Parathyroid adenoma (tissue), 2 donors: ENCODE data around the gene TMEM33.

Source experiments
- H2AFZ ChIP-seq: fragments of 300-600 bp; sonication (generic); one replicate; pipeline ENCODE4 v1.7.0; 2017; ENCODE audit warnings: antibody characterized with exemption, mild to moderate bottlenecking
- H3K27ac ChIP-seq: fragments of 300-600 bp; sonication (generic); one replicate; pipeline ENCODE4 v1.7.0; 2017
- H3K27me3 ChIP-seq: fragments of 300-600 bp; sonication (generic); one replicate; pipeline ENCODE4 v1.7.0; 2017; ENCODE audit warnings: low read length; ENCODE audit not compliant: control insufficient read depth, insufficient read depth
- H3K36me3 ChIP-seq: fragments of 300-600 bp; sonication (generic); one replicate; pipeline ENCODE4 v1.7.0; 2017; ENCODE audit warnings: low read length; ENCODE audit not compliant: control insufficient read depth, insufficient read depth
- H3K4me1 ChIP-seq: fragments of 300-600 bp; sonication (generic); one replicate; pipeline ENCODE4 v1.7.0; 2017; ENCODE audit warnings: control low read depth
- H3K4me2 ChIP-seq: fragments of 300-600 bp; sonication (generic); one replicate; pipeline ENCODE4 v1.7.0; 2017; ENCODE audit warnings: low read length
- H3K4me3 ChIP-seq: fragments of 300-600 bp; sonication (generic); one replicate; pipeline ENCODE4 v1.7.0; 2017; ENCODE audit warnings: low read depth, low read length
- H3K79me2 ChIP-seq: fragments of 300-600 bp; sonication (generic); one replicate; pipeline ENCODE4 v1.7.0; 2017; ENCODE audit warnings: control low read depth
- H3K9ac ChIP-seq: fragments of 300-600 bp; sonication (generic); one replicate; pipeline ENCODE4 v1.7.0; 2017; ENCODE audit warnings: mild to moderate bottlenecking
- H3K9me3 ChIP-seq: fragments of 300-600 bp; sonication (generic); one replicate; pipeline ENCODE4 v1.7.0; 2017; ENCODE audit warnings: low read length; ENCODE audit not compliant: control insufficient read depth
- TF ChIP-seq, protein P1 (sequence below): fragments of 300-600 bp; sonication (generic); IDR thresholded peaks from one replicate; pipeline ENCODE4 v1.7.0; 2017; ENCODE audit warnings: antibody characterized with exemption, mild to moderate bottlenecking
- donor health status: primary hyperparathyroidism.

Gene TMEM33

DNA sequence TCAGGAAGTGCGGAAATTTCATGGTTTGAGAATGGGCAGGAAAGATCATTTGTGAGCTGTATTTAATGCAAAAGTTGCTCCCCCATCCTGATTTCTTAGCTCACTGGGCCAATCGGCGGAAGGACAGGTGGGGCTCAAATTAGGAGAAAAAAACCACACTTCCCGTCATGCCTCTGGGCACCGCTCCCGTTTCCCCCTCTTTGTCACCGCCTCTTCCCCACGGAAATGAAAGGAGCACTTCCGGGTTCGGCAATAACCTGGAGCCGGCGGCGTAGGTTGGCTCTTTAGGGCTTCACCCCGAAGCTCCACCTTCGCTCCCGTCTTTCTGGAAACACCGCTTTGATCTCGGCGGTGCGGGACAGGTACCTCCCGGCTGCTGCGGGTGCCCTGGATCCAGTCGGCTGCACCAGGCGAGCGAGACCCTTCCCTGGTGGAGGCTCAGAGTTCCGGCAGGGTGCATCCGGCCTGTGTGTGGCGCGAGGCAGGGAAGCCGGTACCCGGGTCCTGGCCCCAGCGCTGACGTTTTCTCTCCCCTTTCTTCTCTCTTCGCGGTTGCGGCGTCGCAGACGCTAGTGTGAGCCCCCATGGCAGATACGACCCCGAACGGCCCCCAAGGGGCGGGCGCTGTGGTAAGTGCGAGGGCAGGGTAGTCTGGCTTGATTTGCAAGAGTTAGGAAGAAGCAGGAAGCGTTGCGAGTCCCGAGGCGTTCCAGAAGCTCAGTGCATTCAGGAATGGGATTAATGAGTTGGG is at the start of gene TMEM33:
TMEM33 (plus strand) TSS at position 529 of the 751 bp plus-strand sequence; CDS start at position 585, 56 bp downstream.
- no peak within 1 kb of the TSS for H3K9ac ChIP-seq
- H3K9me3 ChIP-seq, result no peaks in the 10 kb centered on the region
- peak within 1 kb of the TSS; percentile 43 for H3K27ac ChIP-seq
- H2AFZ ChIP-seq, result peak within 1 kb of the TSS; percentile 87
- H3K4me3 ChIP-seq, result peak within 1 kb of the TSS; percentile 98
- H3K27me3 ChIP-seq, result no peaks in the 10 kb centered on the region
- H3K4me1 ChIP-seq, result no peaks in the 10 kb centered on the region
- H3K4me2 ChIP-seq, result peak within 1 kb of the TSS; percentile 71
- H3K36me3 ChIP-seq, result no peaks in the 10 kb centered on the region
- peaks cover 11% of the 10 kb centered on the region for H3K79me2 ChIP-seq
- TF ChIP-seq, protein P1, sequence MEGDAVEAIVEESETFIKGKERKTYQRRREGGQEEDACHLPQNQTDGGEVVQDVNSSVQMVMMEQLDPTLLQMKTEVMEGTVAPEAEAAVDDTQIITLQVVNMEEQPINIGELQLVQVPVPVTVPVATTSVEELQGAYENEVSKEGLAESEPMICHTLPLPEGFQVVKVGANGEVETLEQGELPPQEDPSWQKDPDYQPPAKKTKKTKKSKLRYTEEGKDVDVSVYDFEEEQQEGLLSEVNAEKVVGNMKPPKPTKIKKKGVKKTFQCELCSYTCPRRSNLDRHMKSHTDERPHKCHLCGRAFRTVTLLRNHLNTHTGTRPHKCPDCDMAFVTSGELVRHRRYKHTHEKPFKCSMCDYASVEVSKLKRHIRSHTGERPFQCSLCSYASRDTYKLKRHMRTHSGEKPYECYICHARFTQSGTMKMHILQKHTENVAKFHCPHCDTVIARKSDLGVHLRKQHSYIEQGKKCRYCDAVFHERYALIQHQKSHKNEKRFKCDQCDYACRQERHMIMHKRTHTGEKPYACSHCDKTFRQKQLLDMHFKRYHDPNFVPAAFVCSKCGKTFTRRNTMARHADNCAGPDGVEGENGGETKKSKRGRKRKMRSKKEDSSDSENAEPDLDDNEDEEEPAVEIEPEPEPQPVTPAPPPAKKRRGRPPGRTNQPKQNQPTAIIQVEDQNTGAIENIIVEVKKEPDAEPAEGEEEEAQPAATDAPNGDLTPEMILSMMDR, result no peak

GRCh38 chr4:41885456-41885855 is 49.8 kb upstream of the TMEM33 start:
- Histone ChIP-seq H3K27me3 (peaks cover 14% of the 10 kb centered on the region), H3K4me2 (no peak overlapping the region), H3K27ac (no peak overlapping the region), H3K4me3 (no peak overlapping the region), H2AFZ (no peak overlapping the region), H3K36me3 (no peaks in the 10 kb centered on the region), H3K9ac (no peak overlapping the region), H3K9me3 (no peaks in the 10 kb centered on the region), H3K4me1 (no peaks in the 10 kb centered on the region), H3K79me2 (no peaks in the 10 kb centered on the region)
- TF ChIP-seq, protein P1, result no peak

DNA sequence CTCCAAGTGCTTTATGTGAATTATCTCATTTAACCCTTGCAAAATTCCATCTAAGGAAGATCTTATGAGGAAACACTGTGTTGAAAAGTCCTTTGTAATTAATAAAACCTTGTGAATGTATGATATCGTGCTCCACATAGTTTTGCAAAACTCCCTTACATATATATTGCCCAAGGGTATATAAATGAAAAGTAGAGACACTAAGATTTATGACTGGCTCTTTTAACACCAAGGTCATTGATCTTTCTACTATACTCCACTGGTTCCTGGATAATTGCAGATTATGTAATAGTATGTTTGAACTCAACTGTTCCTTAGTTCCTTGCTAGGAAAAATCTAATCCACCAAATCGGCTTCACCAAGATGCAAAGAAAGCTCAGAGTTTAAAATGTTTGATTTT is 48.0 kb upstream of the TMEM33 start:
- H3K4me2 ChIP-seq, result no peak overlapping the region
- H3K4me3 ChIP-seq, result no peak overlapping the region
- TF ChIP-seq, protein P1, result no peak
- H3K4me1 ChIP-seq, result no peaks in the 10 kb centered on the region
- H3K9ac ChIP-seq, result no peak overlapping the region
- no peak overlapping the region for H3K27ac ChIP-seq
- H3K27me3 ChIP-seq, result no peaks in the 10 kb centered on the region
- H3K9me3 ChIP-seq, result no peaks in the 10 kb centered on the region
- no peak overlapping the region for H2AFZ ChIP-seq
- H3K79me2 ChIP-seq, result no peaks in the 10 kb centered on the region
- no peaks in the 10 kb centered on the region for H3K36me3 ChIP-seq

DNA sequence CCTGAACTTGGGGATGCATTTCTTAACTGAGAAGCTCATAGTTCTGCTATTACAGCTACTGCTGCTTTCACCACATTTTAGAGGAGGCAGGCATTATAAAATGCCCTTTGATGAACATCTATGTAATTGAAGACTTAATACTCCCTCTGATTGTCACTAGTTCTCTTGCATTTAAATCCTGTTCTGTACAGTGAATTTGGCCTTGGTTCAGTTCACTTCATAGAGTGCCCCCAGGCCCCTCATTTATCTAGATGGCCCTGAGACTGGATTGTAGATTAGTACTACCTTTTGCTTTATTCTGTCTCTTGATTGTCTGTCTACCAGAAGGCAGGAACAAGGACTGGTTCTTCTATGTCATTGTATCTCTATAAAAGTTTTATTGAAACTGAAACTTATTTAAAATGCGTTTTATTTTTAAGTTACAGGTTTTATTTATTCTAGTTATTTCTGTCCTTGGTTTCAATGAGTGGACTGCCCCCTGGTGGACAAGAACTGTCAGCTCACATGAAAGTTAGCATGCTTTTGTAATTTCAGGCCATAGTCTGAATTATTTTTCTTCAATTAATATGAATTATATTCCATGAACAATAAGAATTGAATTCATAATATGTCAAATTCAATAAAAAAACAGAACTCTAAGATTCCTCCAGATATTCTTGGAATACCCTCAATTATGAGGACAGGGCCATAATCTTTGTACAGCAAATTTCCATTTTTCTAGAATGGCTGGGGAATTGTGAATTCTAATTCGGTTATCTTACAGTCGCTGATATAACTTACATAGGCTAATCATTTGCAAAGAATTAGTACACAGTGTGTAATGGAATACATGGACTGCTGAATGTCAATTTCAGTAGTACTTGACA is 47.2 kb upstream of the TMEM33 start:
- TF ChIP-seq, protein P1, result peak; percentile 70
- H3K36me3 ChIP-seq, result no peaks in the 10 kb centered on the region
- no peak overlapping the region for H3K4me2 ChIP-seq
- no peak overlapping the region for H3K9ac ChIP-seq
- H3K27ac ChIP-seq, result no peak overlapping the region
- no peak overlapping the region for H3K4me3 ChIP-seq
- no peak overlapping the region for H2AFZ ChIP-seq
- H3K9me3 ChIP-seq, result no peaks in the 10 kb centered on the region
- no peaks in the 10 kb centered on the region for H3K4me1 ChIP-seq
- H3K27me3 ChIP-seq, result no peaks in the 10 kb centered on the region
- no peaks in the 10 kb centered on the region for H3K79me2 ChIP-seq
